HUDEP-2 (cell line): ENCODE data around the gene IL1R2.

ENCODE experiments used
- DNase-seq, 76 experiments: peaks; one replicate each; lab custom pipeline; 2025; ENCODE audit not compliant: unreplicated experiment in 76 of 76; lab: John Stamatoyannopoulos, UW

The IL1R2 gene

GRCh38 chr2:102074152-102074783 is 82.5 kb downstream of the IL1R2 start:
- DNase-seq: peak in 19 of 76 experiments; percentile 8 to 54 (median 23)

GRCh38 chr2:102075479-102075878 is 83.7 kb downstream of the IL1R2 start:
- DNase-seq: no peak

GRCh38 chr2:102076512-102076911 is 84.8 kb downstream of the IL1R2 start:
- DNase-seq: no peak
